Activated T-cell treated with anti-CD3 and anti-CD28 coated beads for 24 hours (primary cell): ENCODE results near the gene GINS1.
"Not testable (repeated sequence)": the region's sequence is repeated elsewhere in the genome, so short reads cannot be mapped to it uniquely, and the experiment has no call there.

Experiments
- DNase-seq: peaks from one replicate; pipeline ENCODE4 v3.0.0-alpha.2; 2020; ENCODE audit warnings: low read depth

Gene GINS1

GRCh38 chr20:25454153-25454900, 46.9 kb downstream of the GINS1 start:
- no peak for DNase-seq

GRCh38 chr20:25457886-25458680, 50.6 kb downstream of the GINS1 start:
- no peak for DNase-seq

- no peak for DNase-seq
These were observed 51.8 kb downstream of the GINS1 start for GRCh38 chr20:25459111-25459830.

GRCh38 chr20:25459916-25460535, 52.6 kb downstream of the GINS1 start:
- no peak for DNase-seq

DNA sequence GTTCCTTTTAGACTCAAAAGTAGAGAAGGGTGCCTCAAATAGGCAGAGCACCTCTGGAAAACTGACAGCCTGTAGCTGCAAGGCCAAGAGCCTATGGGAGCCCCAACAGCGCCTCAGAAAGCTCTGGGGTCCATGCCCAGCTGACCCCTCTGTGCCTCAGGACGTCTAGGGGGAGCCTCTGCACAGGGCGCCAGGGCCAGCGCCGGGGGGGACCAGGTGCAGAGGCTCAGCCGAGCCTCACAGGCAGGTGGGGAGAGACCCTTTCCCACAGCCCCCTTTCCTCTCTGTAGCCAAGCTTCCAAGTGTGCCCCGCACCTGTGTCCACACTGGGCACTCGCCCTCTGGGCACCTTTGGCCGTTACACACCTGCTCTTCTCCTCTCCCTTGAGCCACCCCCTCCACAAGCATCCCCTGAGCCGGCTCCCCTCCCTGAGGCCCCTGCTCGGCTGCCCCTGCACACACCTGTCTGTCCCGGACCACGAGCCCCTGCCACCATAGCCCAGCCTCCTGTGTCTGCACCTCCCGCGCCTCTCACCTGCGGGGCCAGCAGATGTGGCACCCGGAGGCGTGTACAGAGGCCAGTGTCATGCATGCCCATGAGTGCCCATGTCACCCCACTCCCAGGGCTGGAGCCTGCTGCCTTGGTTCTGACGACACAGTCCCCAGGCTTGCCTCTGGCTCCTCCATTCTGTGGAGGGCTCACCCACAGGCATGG, 53.2 kb downstream of the GINS1 start:
- DNase-seq = no peak

DNA sequence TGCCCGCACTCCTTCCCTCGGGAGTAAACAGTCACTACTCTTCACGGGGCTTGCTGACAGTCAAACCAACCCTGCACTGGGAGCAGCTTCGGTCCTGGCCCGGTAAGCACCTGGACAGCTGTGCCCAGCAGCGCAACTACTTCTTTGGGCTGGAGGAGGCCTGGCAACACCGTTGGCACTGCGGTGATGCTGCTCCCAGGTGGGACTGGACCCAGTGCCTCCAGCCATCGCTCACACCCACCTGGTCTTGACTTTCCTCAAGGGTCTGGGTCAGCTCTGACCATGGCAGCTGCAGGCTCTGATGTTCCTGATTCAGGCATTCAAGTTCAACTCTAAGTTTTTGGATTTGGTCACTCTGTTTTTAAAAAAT, 53.8 kb downstream of the GINS1 start:
- no peak for DNase-seq

GRCh38 chr20:25461786-25462545, 54.5 kb downstream of the GINS1 start:
- no peak for DNase-seq

DNA sequence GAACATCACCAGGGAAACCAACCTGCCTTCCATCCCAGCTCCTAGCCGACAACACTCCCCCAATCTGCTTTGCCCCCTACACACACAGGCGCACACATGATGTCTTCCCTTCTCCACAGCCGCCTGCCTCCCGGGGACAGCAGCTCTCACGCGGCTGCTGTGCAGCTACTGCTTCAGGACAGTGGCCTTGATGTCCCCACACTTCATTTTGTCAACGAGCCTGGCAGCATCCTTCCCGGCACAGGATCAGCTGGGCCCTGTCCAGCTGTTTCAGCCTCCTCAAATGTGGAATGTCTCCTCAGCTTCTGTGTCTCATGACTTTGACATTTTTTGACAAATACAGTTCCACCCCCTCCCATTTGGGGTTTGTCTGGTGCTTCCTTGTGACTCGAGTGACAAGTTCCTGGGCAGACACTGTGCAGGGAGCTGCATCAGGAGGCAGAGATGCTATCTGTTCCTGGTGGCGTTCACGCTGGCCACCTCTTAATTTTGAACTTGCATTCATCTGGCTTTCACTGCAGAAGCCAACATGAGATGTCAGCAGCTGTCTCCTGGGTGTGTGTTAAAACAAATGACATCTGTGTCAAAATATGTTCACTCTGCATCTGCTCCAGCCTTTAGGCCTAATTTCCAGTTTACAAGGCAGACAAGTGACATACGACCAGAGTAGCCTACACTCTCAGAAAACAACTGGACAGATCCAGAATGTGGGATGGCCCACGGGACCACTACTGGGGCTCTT, 57.2 kb downstream of the GINS1 start:
- DNase-seq = no peak

GRCh38 chr20:25465243-25466135, 58.0 kb downstream of the GINS1 start:
- no peak for DNase-seq

- DNase-seq = no peak
These were observed 59.4 kb downstream of the GINS1 start for GRCh38 chr20:25466846-25467245.

- no peak for DNase-seq
These were observed 60.0 kb downstream of the GINS1 start for GRCh38 chr20:25467441-25467840.

DNA sequence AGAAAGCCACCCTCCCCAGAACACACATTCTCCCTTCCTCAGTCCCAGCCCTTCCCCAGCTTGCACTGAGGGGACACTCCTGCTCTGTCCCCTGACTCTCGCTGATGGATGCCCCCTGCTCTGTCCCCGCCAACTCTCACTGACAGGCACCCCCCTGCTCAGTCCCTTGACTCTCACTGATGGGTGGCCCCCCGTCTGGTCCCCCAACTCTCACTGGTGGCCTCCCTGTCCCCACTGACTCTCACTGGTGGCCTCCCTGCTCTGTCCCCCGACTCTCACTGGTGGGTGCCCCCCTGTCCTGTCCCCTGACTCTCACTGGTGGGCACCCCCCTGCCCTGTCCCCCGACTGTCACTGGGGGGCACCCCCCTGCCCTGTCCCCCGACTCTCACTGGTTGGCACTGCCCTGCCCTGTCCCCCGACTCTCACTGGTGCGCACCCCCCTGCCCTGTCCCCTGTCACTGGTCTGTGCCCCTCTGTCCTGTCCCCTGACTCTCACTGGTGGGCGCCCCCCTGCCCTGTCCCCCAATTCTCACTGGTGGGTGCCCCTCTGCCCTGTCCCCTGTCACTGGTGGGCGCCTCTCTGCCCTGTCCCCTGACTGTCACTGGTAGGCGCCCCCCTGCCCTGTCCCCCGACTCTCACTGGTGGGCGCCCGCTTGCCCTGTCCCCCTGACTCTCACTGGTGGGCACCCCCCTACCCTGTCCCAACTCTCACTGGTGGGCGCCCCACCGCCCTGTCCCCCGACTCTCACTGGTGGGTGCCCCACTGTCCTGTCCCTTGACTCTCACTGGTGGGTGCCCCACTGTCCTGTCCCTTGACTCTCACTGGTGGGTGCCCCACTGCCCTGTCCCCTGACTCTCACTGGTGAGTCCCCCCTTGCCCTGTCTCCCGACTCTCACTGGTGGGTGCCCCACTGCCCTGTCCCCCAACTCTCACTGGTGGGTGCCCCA, 60.9 kb downstream of the GINS1 start:
- no peak for DNase-seq

DNA sequence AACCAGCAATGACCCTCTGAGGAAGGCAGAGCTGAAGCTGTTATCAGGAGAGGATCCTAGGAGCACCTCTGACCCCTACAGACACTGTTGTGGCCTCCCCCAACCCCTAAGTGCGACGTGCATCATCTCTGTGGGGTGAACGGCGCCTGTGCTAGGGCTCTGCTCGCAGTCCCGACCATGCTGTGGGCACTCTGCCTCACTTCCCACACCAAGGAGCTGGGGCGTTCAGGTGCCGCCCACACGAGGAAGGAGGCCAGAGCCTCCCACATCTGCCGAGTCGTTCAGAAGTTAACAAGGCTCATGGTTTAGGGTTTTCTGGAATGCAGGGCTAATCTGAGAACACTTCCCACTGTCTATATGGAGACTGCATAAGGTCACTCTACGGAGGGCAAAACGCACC, 62.1 kb downstream of the GINS1 start:
- DNase-seq = no peak

DNA sequence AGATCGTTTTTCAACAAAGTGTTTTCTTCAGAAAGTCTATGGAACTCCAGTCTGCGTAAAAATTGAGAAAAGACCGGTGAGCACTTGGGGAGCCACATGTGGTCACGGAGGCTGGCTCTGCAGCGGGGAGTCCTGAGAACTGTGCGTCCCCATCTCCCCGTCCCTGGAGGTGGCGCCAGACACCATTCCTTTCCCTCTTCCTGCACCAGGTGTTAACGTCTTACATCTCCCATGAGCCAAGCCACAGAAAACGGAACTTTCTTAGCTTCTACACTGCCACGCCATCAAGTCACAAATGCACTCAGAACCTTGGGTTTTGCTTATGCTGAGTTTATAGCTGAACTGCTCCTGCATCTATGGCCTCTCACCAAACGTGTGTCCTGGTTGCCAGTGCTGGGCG, 62.6 kb downstream of the GINS1 start:
- DNase-seq = peak; percentile 14

GRCh38 chr20:25471020-25471419, 63.5 kb downstream of the GINS1 start:
- no peak for DNase-seq

GRCh38 chr20:25473297-25473696, 65.8 kb downstream of the GINS1 start:
- not testable (repeated sequence) for DNase-seq

- DNase-seq = no peak
These were observed 68.9 kb downstream of the GINS1 start for GRCh38 chr20:25476106-25477013.
